K562 (cell line): ENCODE data around the gene SLMAP. TPM values are rescaled to one million over a fixed set of nuclear protein-coding genes. Genes with fewer than 3 reads are reported as not detected.

Experiments
- BACH1 ChIP-seq: fragments of 200-800 bp; sonication (Bioruptor generic); IDR thresholded peaks from 2 replicates; pipeline ENCODE4 v1.6.1; 2016; ENCODE audit warnings: missing genetic modification characterization, missing compliant biosample characterization
- CBX3 ChIP-seq, 2 experiments: IDR thresholded peaks; 1 replicate in 1 of 2; 2 replicates in 1 of 2; pipeline ENCODE4 v1.6.1; 2012; ENCODE audit warnings: inconsistent platforms in 2 of 2, low read length in 2 of 2, borderline replicate concordance in 1 of 2, control low read depth in 1 of 2
- CEBPB ChIP-seq: fragments of 450-650 bp; IDR thresholded peaks from 2 replicates; pipeline ENCODE4 v1.6.1; 2016; ENCODE audit warnings: missing genetic modification characterization, missing compliant biosample characterization
- DPF2 ChIP-seq: fragments of 450-650 bp; IDR thresholded peaks from 2 replicates; pipeline ENCODE4 v1.6.1; 2016
- FOS ChIP-seq: IDR thresholded peaks from 3 replicates; pipeline ENCODE4 v1.6.1; 2011; ENCODE audit not compliant: insufficient read length; ENCODE audit errors: extremely low read depth
- FUS ChIP-seq: fragments of 200-400 bp; formaldehyde crosslinking; optimal IDR thresholded peaks from 2 replicates; pipeline ENCODE3; 2017; ENCODE audit warnings: low read depth, low read length
- IFI16 ChIP-seq: fragments of 250-450 bp; sonication (Bioruptor Pico); IDR thresholded peaks from 2 replicates; pipeline ENCODE4 v2.1.2; 2022; ENCODE audit warnings: mild to moderate bottlenecking, inconsistent platforms
- IRF1 ChIP-seq: sonication (generic); formaldehyde crosslinking; IDR thresholded peaks from 2 replicates; pipeline ENCODE4 v1.8.0; 2022; ENCODE audit warnings: missing genetic modification reagents, mild to moderate bottlenecking, borderline replicate concordance
- MAFK ChIP-seq: IDR thresholded peaks from 2 replicates; pipeline ENCODE4 v1.6.1; 2011; ENCODE audit warnings: low read length, improper control_type of control experiment
- MCM2 ChIP-seq: fragments of 450-650 bp; IDR thresholded peaks from 2 replicates; pipeline ENCODE4 v1.6.1; 2017; ENCODE audit warnings: low read depth, mild to moderate bottlenecking
- NEUROD1 ChIP-seq: fragments of 150-350 bp; IDR thresholded peaks from 2 replicates; pipeline ENCODE4 v1.6.1; 2014; ENCODE audit warnings: borderline replicate concordance, low read length, low read depth; ENCODE audit not compliant: partially characterized antibody
- NR1H2 ChIP-seq: sonication (generic); formaldehyde crosslinking; IDR thresholded peaks from 2 replicates; pipeline ENCODE4 v1.4.0; 2020; ENCODE audit warnings: mild to moderate bottlenecking, missing genetic modification reagents
- PHF8 ChIP-seq: fragments of 200-600 bp; sonication (generic); IDR thresholded peaks from 2 replicates; pipeline ENCODE4 v1.6.1; 2012; ENCODE audit warnings: mixed run types, mild to moderate bottlenecking, inconsistent platforms, low read length, moderate library complexity, borderline replicate concordance
- RBM39 ChIP-seq: fragments of 200-400 bp; formaldehyde crosslinking; optimal IDR thresholded peaks from 2 replicates; pipeline ENCODE3; 2018; ENCODE audit warnings: low read depth, low read length
- SMARCA5 ChIP-seq: fragments of 450-650 bp; IDR thresholded peaks from 2 replicates; pipeline ENCODE4 v1.6.1; 2016
- THAP12 ChIP-seq: fragments of 250-450 bp; sonication (Bioruptor Pico); IDR thresholded peaks from 2 replicates; pipeline ENCODE4 v1.9.0; 2021; ENCODE audit warnings: mild to moderate bottlenecking, inconsistent platforms
- THRAP3 ChIP-seq: fragments of 450-650 bp; IDR thresholded peaks from 2 replicates; pipeline ENCODE4 v1.6.1; 2016; ENCODE audit warnings: mild to moderate bottlenecking, inconsistent platforms, borderline replicate concordance
- XRCC3 ChIP-seq: fragments of 450-650 bp; IDR thresholded peaks from 2 replicates; pipeline ENCODE4 v1.6.1; 2017; ENCODE audit warnings: mild to moderate bottlenecking, moderate library complexity
- ZBTB12 ChIP-seq: fragments of 250-450 bp; sonication (Bioruptor Pico); IDR thresholded peaks from 2 replicates; pipeline ENCODE4 v1.4.0; 2020
- ZBTB7A ChIP-seq: IDR thresholded peaks from 2 replicates; pipeline ENCODE4 v1.6.1; 2011; ENCODE audit warnings: low read depth, mild to moderate bottlenecking, low read length, moderate library complexity, borderline replicate concordance; ENCODE audit not compliant: control insufficient read depth
- ZC3H11A ChIP-seq: IDR thresholded peaks from 2 replicates; pipeline ENCODE4 v1.6.1; 2012; ENCODE audit warnings: low read depth, low read length, improper control_type of control experiment
- ZEB2 ChIP-seq: fragments of 450-650 bp; IDR thresholded peaks from 2 replicates; pipeline ENCODE4 v1.6.1; 2016
- ZNF175 ChIP-seq: fragments of 200-800 bp; sonication (Bioruptor generic); IDR thresholded peaks from 2 replicates; pipeline ENCODE4 v1.6.1; 2016; ENCODE audit warnings: low read depth, mild to moderate bottlenecking, missing genetic modification characterization, missing compliant biosample characterization
- ZNF445 ChIP-seq: fragments of 250-450 bp; sonication (Bioruptor Pico); IDR thresholded peaks from 2 replicates; pipeline ENCODE4 v1.4.0; 2020; ENCODE audit warnings: low read depth, mild to moderate bottlenecking, moderate library complexity
- ZNF511 ChIP-seq: sonication (generic); formaldehyde crosslinking; IDR thresholded peaks from 2 replicates; pipeline ENCODE4 v1.8.0; 2022; ENCODE audit warnings: mild to moderate bottlenecking, missing genetic modification reagents
- ZNF589 ChIP-seq: fragments of 200-800 bp; sonication (Bioruptor generic); IDR thresholded peaks from 2 replicates; pipeline ENCODE4 v1.6.1; 2016; ENCODE audit warnings: low read depth, missing genetic modification characterization, missing compliant biosample characterization
- ZNF75A ChIP-seq: fragments of 450-650 bp; formaldehyde crosslinking; IDR thresholded peaks from 2 replicates; pipeline ENCODE4 v1.4.0; 2020; ENCODE audit warnings: mild to moderate bottlenecking
- polyA plus RNA-seq, 8 experiments: library from polyadenylated mRNA; depleted of rRNA in 4 of 8; stranded (reverse) in 5 of 8; unstranded in 3 of 8; fragments of >200 nt; fragmentation: Nextera tagmentation in 2 of 8; fragmentation: Illumina TruSeq in 1 of 8; extraction: Ambion mirVana in 2 of 8; extraction: Trizol in 1 of 8; gene quantifications; 2 replicates each; pipeline versions ENCODE4 v1.2.1 to v1.2.3, GENCODE V29; 2011 to 2014; ENCODE audit warnings: inconsistent platforms in 1 of 8, missing spikeins in 1 of 8
- total RNA-seq, 7 experiments: library from RNA; depleted of rRNA in 6 of 7; stranded (reverse); fragments of >200 nt in 6 of 7; fragmentation: Illumina TruSeq in 2 of 7; extraction: Trizol in 2 of 7; gene quantifications; 2 replicates each; pipeline versions ENCODE4 v1.2.1 to v1.2.3, GENCODE V29; 2011 to 2021; ENCODE audit warnings: low replicate concordance in 1 of 7

Gene SLMAP
- total and polyA plus RNA-seq, 9 of the 15 experiments (the other 6 are each of a cell fraction or from before 2014, with no cell fraction given), result 12.1 to 50.7 (median 28.3) TPM

- TF ChIP-seq IRF1 (CRISPR knock-in tag) (no peak), ZNF511 (CRISPR knock-in tag) (no peak), SMARCA5 (no peak), MCM2 (no peak), ZNF75A (CRISPR knock-in tag) (no peak), ZNF589 (CRISPR knock-in tag) (peak; percentile 34; the same call in 1 of the 2 replicates), DPF2 (peak; percentile 51; the same call in 1 of the 2 replicates), PHF8 (no peak), ZNF445 (CRISPR knock-in tag) (no peak), RBM39 (no peak), BACH1 (tag) (peak; percentile 31; the same call in 1 of the 2 replicates), ZBTB12 (CRISPR knock-in tag) (no peak), THRAP3 (no peak), ZC3H11A (no peak), XRCC3 (no peak), MAFK (peak; percentile 25; the same call in 1 of the 2 replicates), NEUROD1 (no peak), THAP12 (no peak), CEBPB (no peak), IFI16 (CRISPR knock-in tag) (no peak), CBX3 (IDR thresholded peaks at IDR 0.05; ENCODE audit: borderline replicate concordance in 1 of 2, low read length in 2 of 2) (no peak), ZEB2 (peak; percentile 64; the same call in 1 of the 2 replicates), ZBTB7A (no peak), ZNF175 (CRISPR knock-in tag) (no peak; the same call in 1 of the 2 replicates), FOS (peak; percentile 15), FUS (no peak), NR1H2 (CRISPR knock-in tag) (no peak)
Observed at GRCh38 chr3:57974796-57975388, 218.8 kb downstream of the SLMAP start (continued).
